Breast epithelium (tissue), 4 donors: ENCODE measurements around the gene SDF2. TPM values are rescaled to one million over a fixed set of nuclear protein-coding genes. Genes with fewer than 3 reads are reported as not detected.
A peak's percentile ranks its signal among the peaks of the same experiment; 100 is the strongest.

Source experiments
- DNase-seq, 2 donors: peaks; one replicate each; pipeline ENCODE4 v3.0.0-alpha.2; 2019; ENCODE audit warnings: low spot score in 2 of 2
- H3K27ac ChIP-seq, 2 donors: fragments of 200-600 bp; sonication (generic) in 1 of 2; one replicate each; pipeline ENCODE4 v1.5.1; 2016 to 2019; ENCODE audit warnings: mild to moderate bottlenecking in 1 of 2
- H3K27me3 ChIP-seq, 2 donors: fragments of 200-600 bp; sonication (generic) in 1 of 2; one replicate each; pipeline versions ENCODE4 v1.5.1 to v1.6.0; 2017 to 2019; ENCODE audit warnings: control low read depth in 1 of 2, mild to moderate bottlenecking in 1 of 2
- H3K36me3 ChIP-seq: fragments of 200-600 bp; one replicate; pipeline ENCODE4 v1.5.1; 2019
- H3K4me1 ChIP-seq, 2 donors: fragments of 200-600 bp; sonication (generic); one replicate each; pipeline ENCODE4 v1.5.1; 2016 to 2019; ENCODE audit warnings: control low read depth in 1 of 2
- H3K4me3 ChIP-seq, 3 donors: fragments of 200-600 bp; sonication (generic); 1 replicate in 2 of 3; 2 replicates in 1 of 3; pipeline ENCODE4 v1.5.1; 2016 to 2019; ENCODE audit warnings: mild to moderate bottlenecking in 3 of 3, moderate library complexity in 2 of 3
- H3K9me3 ChIP-seq, 2 donors: fragments of 200-600 bp; sonication (generic) in 1 of 2; one replicate each; pipeline ENCODE4 v1.5.1; 2016 to 2019; ENCODE audit warnings: control low read depth in 1 of 2
- CTCF ChIP-seq, 3 donors: fragments of 450-650 bp; IDR thresholded peaks; one replicate each; pipeline ENCODE4 v1.5.1; 2016 to 2017; ENCODE audit warnings: antibody characterized with exemption in 3 of 3, mild to moderate bottlenecking in 3 of 3, moderate library complexity in 3 of 3
- POLR2A ChIP-seq: fragments of 450-650 bp; IDR thresholded peaks from one replicate; pipeline ENCODE4 v1.6.1; 2016; ENCODE audit warnings: antibody characterized with exemption, mild to moderate bottlenecking, moderate library complexity
- POLR2AphosphoS5 ChIP-seq, 3 donors: sonication (generic); formaldehyde crosslinking; IDR thresholded peaks; one replicate each; pipeline ENCODE4 v1.6.1; 2017; ENCODE audit warnings: antibody characterized with exemption in 3 of 3
- intact Hi-C: fragments of 100-400 bp; cut with DNase I; formaldehyde crosslinking; loops from one replicate; pipeline ENCODE4 v1.15.1; 2023; ENCODE audit warnings: low total_unique reads
- total RNA-seq, 3 donors: library from RNA; depleted of rRNA; stranded (reverse); fragments of >200 nt; gene quantifications; one replicate each; pipeline ENCODE4 v1.1.0, GENCODE V29; 2016

SDF2 gene
- total RNA-seq, 3 donors from 2014 or later = 38.1 to 66.6 (median 54.1) TPM

GRCh38 chr17:28682655-28683054 is 20.9 kb upstream of the SDF2 start:
- TF ChIP-seq CTCF (IDR thresholded peaks at IDR 0.05) (no peak), POLR2AphosphoS5 (IDR thresholded peaks at IDR 0.05) (no peak), POLR2A (no peak)
- H3K27ac ChIP-seq = no peak overlapping the region
- no peaks in the 10 kb centered on the region for H3K9me3 ChIP-seq
- no peaks in the 10 kb centered on the region for H3K27me3 ChIP-seq
- no peaks in the 10 kb centered on the region for H3K4me1 ChIP-seq
- intact Hi-C loops = no loop called here
- no peak overlapping the region for H3K4me3 ChIP-seq
- peaks cover 42% of the 10 kb centered on the region for H3K36me3 ChIP-seq
- DNase-seq = no peak

GRCh38 chr17:28675980-28676379 is 14.3 kb upstream of the SDF2 start:
- H3K36me3 ChIP-seq = peaks cover 32% of the 10 kb centered on the region

GRCh38 chr17:28675490-28675889 is 13.8 kb upstream of the SDF2 start:
- Histone ChIP-seq H3K36me3 (peaks cover 32% of the 10 kb centered on the region), H3K27ac (no peak overlapping the region), H3K4me3 (no peak overlapping the region), H3K9me3 (no peaks in the 10 kb centered on the region), H3K27me3 (no peaks in the 10 kb centered on the region), H3K4me1 (no peaks in the 10 kb centered on the region)
- intact Hi-C loops = no loop called here
- TF ChIP-seq POLR2A (no peak), CTCF (IDR thresholded peaks at IDR 0.05) (no peak), POLR2AphosphoS5 (IDR thresholded peaks at IDR 0.05) (no peak)
- no peak for DNase-seq

More at GRCh38 chr17:28675980-28676379, 14.3 kb upstream of the SDF2 start:
- H3K4me3 ChIP-seq = no peak overlapping the region
- no peaks in the 10 kb centered on the region for H3K4me1 ChIP-seq
- H3K27ac ChIP-seq = no peak overlapping the region
- no peaks in the 10 kb centered on the region for H3K27me3 ChIP-seq
- DNase-seq = no peak
- TF ChIP-seq CTCF (IDR thresholded peaks at IDR 0.05) (peak in 1 of 3 donors; percentile 11), POLR2A (no peak), POLR2AphosphoS5 (IDR thresholded peaks at IDR 0.05) (no peak)
- intact Hi-C loops = no loop called here
- no peaks in the 10 kb centered on the region for H3K9me3 ChIP-seq

- Histone ChIP-seq H3K27ac (no peak overlapping the region), H3K4me3 (no peak overlapping the region), H3K27me3 (no peaks in the 10 kb centered on the region), H3K4me1 (no peaks in the 10 kb centered on the region), H3K36me3 (peaks cover 12% of the 10 kb centered on the region), H3K9me3 (no peaks in the 10 kb centered on the region)
- no peak for DNase-seq
- intact Hi-C loops = no loop called here
- TF ChIP-seq POLR2A (no peak), CTCF (IDR thresholded peaks at IDR 0.05) (no peak), POLR2AphosphoS5 (IDR thresholded peaks at IDR 0.05) (no peak)
Measured at GRCh38 chr17:28669918-28670317, 8.2 kb upstream of the SDF2 start.

GRCh38 chr17:28667870-28668269 is 6.2 kb upstream of the SDF2 start:
- Histone ChIP-seq H3K27ac (no peak overlapping the region), H3K36me3 (no peaks in the 10 kb centered on the region), H3K9me3 (no peaks in the 10 kb centered on the region), H3K27me3 (no peaks in the 10 kb centered on the region), H3K4me1 (peaks cover 0 to 15% of the 10 kb centered on the region in 2 donors), H3K4me3 (no peak overlapping the region)
- DNase-seq = no peak
- TF ChIP-seq POLR2A (no peak), POLR2AphosphoS5 (IDR thresholded peaks at IDR 0.05) (no peak), CTCF (IDR thresholded peaks at IDR 0.05) (no peak)
- intact Hi-C loops = no loop called here
